A549 (cell line): ENCODE data around the gene IRS2. TPM values are rescaled to one million over a fixed set of nuclear protein-coding genes. Genes with fewer than 3 reads are reported as not detected.

ENCODE experiments used
- ATAC-seq, 2 experiments: fragments of 200-7000 bp in 1 of 2; fragments of >200 bp in 1 of 2; cut with Nextera tagmentation in 1 of 2; cut with Tn5 transposase in 1 of 2; 3 replicates each; pipeline versions ENCODE4 v1.8.0 to v1.9.1; 2018 to 2020; ENCODE audit warnings: mild to moderate bottlenecking in 1 of 2, moderate library complexity in 1 of 2
- CTCF ChIA-PET: fragments of 300-600 bp; sonication (Branson Sonifier 250); formaldehyde crosslinking; extraction: SDS; loops from one replicate; lab custom pipeline; 2021; ENCODE audit warnings: antibody characterized with exemption, inconsistent platforms; lab: Yijun Ruan, JAX
- POLR2A ChIA-PET: fragments of 350-600 bp; formaldehyde crosslinking; extraction: SDS; loops from one replicate; lab custom pipeline; 2021; ENCODE audit warnings: antibody characterized with exemption, inconsistent platforms; lab: Yijun Ruan, JAX
- DNase-seq, 2 experiments: peaks; one replicate each; pipeline versions ENCODE4 v3.0.0 to v3.0.0-alpha.2; 2011 to 2016; ENCODE audit warnings: low read depth in 1 of 2, low spot score in 1 of 2
- FAIRE-seq: peaks from 2 replicates; lab custom pipeline; 2011; peaks lifted over from hg19 to GRCh38; lab: Jason Lieb, UNC
- H3K27ac ChIP-seq, 2 experiments: fragments of >200 bp; sonication (Bioruptor Twin); formaldehyde crosslinking; 3 replicates each; pipeline ENCODE4 v1.5.1; 2016 to 2017
- H3K4me1 ChIP-seq: fragments of >200 bp; sonication (Bioruptor Twin); formaldehyde crosslinking; 3 replicates; pipeline ENCODE4 v1.6.1; 2016
- H3K4me2 ChIP-seq: fragments of >200 bp; sonication (Bioruptor Twin); formaldehyde crosslinking; 3 replicates; pipeline ENCODE4 v1.6.1; 2016
- H3K4me3 ChIP-seq: fragments of >200 bp; sonication (Bioruptor Twin); formaldehyde crosslinking; 3 replicates; pipeline ENCODE4 v1.5.1; 2016
- H3K9me3 ChIP-seq: fragments of >200 bp; sonication (Bioruptor Twin); formaldehyde crosslinking; 3 replicates; pipeline ENCODE4 v1.6.1; 2016
- BHLHE40 ChIP-seq: IDR thresholded peaks from 2 replicates; pipeline ENCODE4 v1.6.1; 2012; ENCODE audit warnings: low read depth, low read length, inconsistent platforms
- CBX2 ChIP-seq: fragments of 200-600 bp; sonication (generic); IDR thresholded peaks from 2 replicates; pipeline ENCODE4 v1.6.1; 2016; ENCODE audit warnings: low read depth, mild to moderate bottlenecking, borderline replicate concordance
- CHD4 ChIP-seq: fragments of 200-600 bp; sonication (generic); IDR thresholded peaks from 2 replicates; pipeline ENCODE4 v1.6.1; 2016; ENCODE audit warnings: antibody characterized with exemption, mild to moderate bottlenecking, borderline replicate concordance
- EHF ChIP-seq: fragments of 250-450 bp; sonication (Bioruptor Pico); IDR thresholded peaks from 2 replicates; pipeline ENCODE4 v1.5.0; 2020; ENCODE audit warnings: mild to moderate bottlenecking
- FOSB ChIP-seq: fragments of 250-450 bp; sonication (Bioruptor Pico); IDR thresholded peaks from 2 replicates; pipeline ENCODE4 v1.5.0; 2020; ENCODE audit warnings: mild to moderate bottlenecking, moderate library complexity
- FOSL2 ChIP-seq, 2 experiments: fragments of 450-650 bp in 1 of 2; fragments of >200 bp in 1 of 2; sonication (Bioruptor Twin) in 1 of 2; formaldehyde crosslinking; IDR thresholded peaks; 2 replicates each; pipeline versions ENCODE4 v1.5.0 to v1.6.1; 2016 to 2020; ENCODE audit warnings: mild to moderate bottlenecking in 1 of 2, moderate library complexity in 1 of 2
- HDAC2 ChIP-seq: fragments of 200-600 bp; sonication (generic); IDR thresholded peaks from 2 replicates; pipeline ENCODE4 v1.6.1; 2016
- HOXA7 ChIP-seq: fragments of 250-450 bp; sonication (Bioruptor Pico); IDR thresholded peaks from 2 replicates; pipeline ENCODE4 v1.5.0; 2020; ENCODE audit warnings: mild to moderate bottlenecking, moderate library complexity
- JUNB ChIP-seq: fragments of >200 bp; sonication (Bioruptor Twin); formaldehyde crosslinking; IDR thresholded peaks from 2 replicates; pipeline ENCODE4 v1.6.1; 2016
- KDM1A ChIP-seq: fragments of 200-600 bp; sonication (generic); IDR thresholded peaks from 2 replicates; pipeline ENCODE4 v1.6.1; 2016; ENCODE audit warnings: low read depth, mild to moderate bottlenecking
- MAFK ChIP-seq: fragments of 450-650 bp; IDR thresholded peaks from 2 replicates; pipeline ENCODE4 v1.6.1; 2014; ENCODE audit not compliant: partially characterized antibody
- POLR2A ChIP-seq: IDR thresholded peaks from 2 replicates; pipeline ENCODE4 v1.6.1; 2012; ENCODE audit warnings: mild to moderate bottlenecking, low read length
- RAD21 ChIP-seq, 2 experiments: fragments of >200 bp in 1 of 2; sonication (Bioruptor Twin) in 1 of 2; formaldehyde crosslinking in 1 of 2; IDR thresholded peaks in 1 of 2; conservative IDR thresholded peaks in 1 of 2; 2 replicates in 1 of 2; 3 replicates in 1 of 2; pipeline ENCODE4 v1.6.1; 2012 to 2018; ENCODE audit warnings: inconsistent platforms in 1 of 2
- RCOR1 ChIP-seq: fragments of 150-350 bp; IDR thresholded peaks from 2 replicates; pipeline ENCODE4 v1.6.1; 2014; ENCODE audit warnings: antibody characterized with exemption, low read length, low read depth
- SMC3 ChIP-seq: fragments of >200 bp; sonication (Bioruptor Twin); formaldehyde crosslinking; IDR thresholded peaks from 3 replicates; pipeline ENCODE4 v1.6.1; 2018; ENCODE audit warnings: inconsistent platforms
- SREBF2 ChIP-seq: fragments of 450-650 bp; IDR thresholded peaks from 2 replicates; pipeline ENCODE4 v1.6.1; 2014; ENCODE audit warnings: mild to moderate bottlenecking, moderate library complexity
- ZC3H11A ChIP-seq: fragments of 450-650 bp; IDR thresholded peaks from 2 replicates; pipeline ENCODE4 v1.6.1; 2014; ENCODE audit warnings: antibody characterized with exemption, mild to moderate bottlenecking
- WGBS: methylation state at CpG from one replicate; pipeline ENCODE4 v1.1.6; 2017; ENCODE audit errors: missing lambda C conversion rate; 5-methylcytosine and 5-hydroxymethylcytosine counted together
- polyA plus RNA-seq, 4 experiments: library from polyadenylated mRNA; depleted of rRNA in 3 of 4; stranded (reverse); fragments of >200 nt; fragmentation: RNase III in 1 of 4; extraction: RNeasy Plus Mini Kit Qiagen cat#74134 plus additional on column Dnase treatment in 1 of 4; gene quantifications; 2 replicates in 3 of 4; 3 replicates in 1 of 4; pipeline ENCODE4 v1.2.3, GENCODE V29; 2011 to 2017
- TF ChIP-seq, protein P1 (sequence below): fragments of >200 bp; sonication (Bioruptor Twin); formaldehyde crosslinking; IDR thresholded peaks from 3 replicates; pipeline ENCODE4 v1.5.1; 2016
- TF ChIP-seq, protein P2 (sequence below): fragments of >200 bp; sonication (Bioruptor Twin); formaldehyde crosslinking; IDR thresholded peaks from 2 replicates; pipeline ENCODE4 v1.6.1; 2016
- TF ChIP-seq, protein P3 (sequence below): fragments of 150-350 bp; IDR thresholded peaks from 2 replicates; pipeline ENCODE4 v1.6.1; 2014; ENCODE audit warnings: low read depth, mild to moderate bottlenecking, low read length

Gene IRS2
- polyA plus RNA-seq, 2 of the 4 experiments (the other 2 are of a cell fraction) = 4.8 to 12.3 TPM

DNA sequence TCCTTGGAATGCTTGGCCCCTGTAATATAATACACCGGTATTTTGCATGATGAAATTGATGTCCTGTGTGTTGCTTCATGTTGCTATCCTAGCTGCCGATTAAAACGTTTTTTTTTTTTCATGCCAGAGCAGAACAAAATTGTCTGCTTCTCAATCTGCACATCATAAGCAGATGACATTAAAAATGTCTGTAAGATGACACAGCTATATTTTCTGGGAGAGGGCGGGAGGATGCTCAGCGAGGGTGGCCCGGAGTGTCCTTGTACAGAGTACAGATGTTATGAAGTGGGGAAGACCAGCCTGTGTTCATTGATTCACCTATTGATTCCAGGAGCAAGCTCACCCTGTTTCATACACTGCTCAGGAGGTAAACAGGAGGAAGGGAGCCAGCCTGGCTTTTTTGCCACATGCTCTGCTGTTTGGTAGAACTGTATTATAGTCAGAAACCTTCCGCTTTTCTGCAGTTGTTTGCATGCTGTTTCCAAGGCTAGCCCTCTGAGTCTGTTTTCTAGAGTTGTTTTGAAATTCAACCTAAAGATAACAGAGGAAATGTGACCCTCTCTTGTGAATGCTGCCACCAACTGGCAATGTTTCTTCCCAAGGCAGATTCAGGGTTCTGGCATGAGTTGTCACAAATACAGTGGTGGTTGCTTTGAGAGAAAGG, 4.7 kb upstream of the IRS2 start:
- no peak for FAIRE-seq
- H3K9me3 ChIP-seq = no peaks in the 10 kb centered on the region
- H3K4me1 ChIP-seq = peaks cover 36% of the 10 kb centered on the region
- peak in 1 of 2 experiments; percentile 69 for DNase-seq
- ChIA-PET POLR2A (interaction anchor here (0.6 kb wide), 1 partner anchor 197 kb away, joined by 3 read pairs; no protein-coding TSS in a partner anchor), CTCF (interaction anchor here (0.9 to 1.2 kb wide), 3 partner anchors 221 to 876 kb away, joined by 3 to 4 read pairs (median 3); no protein-coding TSS in a partner anchor)
- H3K27ac ChIP-seq = peak overlapping the region; percentile 50 to 71; a peak in 5 of 6 replicates
- H3K4me2 ChIP-seq = peak overlapping the region; percentile 71
- peak in 1 of 2 experiments; percentile 53; a peak in 3 of 6 replicates for ATAC-seq
- H3K4me3 ChIP-seq = no peak overlapping the region
- TF ChIP-seq, protein P1, sequence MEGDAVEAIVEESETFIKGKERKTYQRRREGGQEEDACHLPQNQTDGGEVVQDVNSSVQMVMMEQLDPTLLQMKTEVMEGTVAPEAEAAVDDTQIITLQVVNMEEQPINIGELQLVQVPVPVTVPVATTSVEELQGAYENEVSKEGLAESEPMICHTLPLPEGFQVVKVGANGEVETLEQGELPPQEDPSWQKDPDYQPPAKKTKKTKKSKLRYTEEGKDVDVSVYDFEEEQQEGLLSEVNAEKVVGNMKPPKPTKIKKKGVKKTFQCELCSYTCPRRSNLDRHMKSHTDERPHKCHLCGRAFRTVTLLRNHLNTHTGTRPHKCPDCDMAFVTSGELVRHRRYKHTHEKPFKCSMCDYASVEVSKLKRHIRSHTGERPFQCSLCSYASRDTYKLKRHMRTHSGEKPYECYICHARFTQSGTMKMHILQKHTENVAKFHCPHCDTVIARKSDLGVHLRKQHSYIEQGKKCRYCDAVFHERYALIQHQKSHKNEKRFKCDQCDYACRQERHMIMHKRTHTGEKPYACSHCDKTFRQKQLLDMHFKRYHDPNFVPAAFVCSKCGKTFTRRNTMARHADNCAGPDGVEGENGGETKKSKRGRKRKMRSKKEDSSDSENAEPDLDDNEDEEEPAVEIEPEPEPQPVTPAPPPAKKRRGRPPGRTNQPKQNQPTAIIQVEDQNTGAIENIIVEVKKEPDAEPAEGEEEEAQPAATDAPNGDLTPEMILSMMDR = peak; percentile 68
- TF ChIP-seq SMC3 = peak; percentile 69
- TF ChIP-seq FOSB (CRISPR knock-in tag) = no peak
- TF ChIP-seq EHF (CRISPR knock-in tag) = no peak
- TF ChIP-seq RAD21 (conservative IDR thresholded peaks at IDR 0.05 in 1 of 2, IDR thresholded peaks at IDR 0.05 in 1 of 2) = peak; percentile 69 to 70; a peak in 4 of 5 replicates
- TF ChIP-seq MAFK = peak; percentile 41
- TF ChIP-seq, protein P2, sequence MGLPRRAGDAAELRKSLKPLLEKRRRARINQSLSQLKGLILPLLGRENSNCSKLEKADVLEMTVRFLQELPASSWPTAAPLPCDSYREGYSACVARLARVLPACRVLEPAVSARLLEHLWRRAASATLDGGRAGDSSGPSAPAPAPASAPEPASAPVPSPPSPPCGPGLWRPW = no peak
- WGBS = 4% methylated on average over 7 of the region's 7 CpGs

DNA sequence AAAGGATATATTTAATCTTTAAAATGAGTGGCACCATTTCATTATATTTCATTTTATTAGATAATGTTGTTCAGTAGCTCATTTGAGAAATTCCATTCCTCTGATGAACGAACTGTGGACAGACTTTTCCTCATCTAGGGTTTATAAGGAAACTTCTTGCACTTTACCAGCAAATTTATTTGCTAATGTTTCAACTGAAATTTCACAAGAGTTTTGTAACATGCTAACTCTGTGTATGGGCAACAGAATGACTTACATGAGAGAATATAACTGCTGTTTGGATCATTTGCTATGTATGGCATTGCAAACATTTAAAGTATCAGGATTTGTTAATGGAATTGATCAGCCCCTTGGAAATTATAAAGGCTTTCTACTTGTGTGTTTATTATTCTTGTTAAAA, 3.7 kb upstream of the IRS2 start:
- no peak overlapping the region; a peak in 1 of 6 replicates for H3K27ac ChIP-seq
- POLR2A ChIA-PET = no interaction called here
- 67% methylated on average over 1 of the region's 1 CpG for WGBS

DNA sequence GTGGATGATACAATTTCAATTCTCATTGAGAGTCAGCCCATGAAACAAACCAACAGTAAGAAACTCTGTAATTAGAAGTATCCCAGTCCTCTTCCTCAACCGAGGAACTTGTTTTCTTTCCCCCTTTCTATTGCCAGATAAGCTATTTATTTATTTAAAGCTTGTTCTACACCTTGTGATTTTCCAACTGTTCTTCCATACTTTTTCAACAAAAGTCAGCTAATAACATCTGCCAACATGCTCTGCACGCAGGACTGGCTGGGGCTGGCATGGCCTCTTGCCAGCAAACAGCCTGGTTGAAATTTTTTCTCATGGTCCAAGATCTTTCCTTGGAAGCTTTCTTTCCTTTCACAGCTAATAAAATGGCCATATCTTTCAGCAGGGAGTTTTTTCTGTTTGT, 2.9 kb upstream of the IRS2 start:
- H3K27ac ChIP-seq = peak overlapping the region in 1 of 2 experiments; percentile 3; a peak in 1 of 6 replicates
- H3K4me2 ChIP-seq = peak overlapping the region; percentile 77; the same call in 2 of the 3 replicates
- POLR2A ChIA-PET = no interaction called here
- no peak overlapping the region for H3K4me3 ChIP-seq
- FAIRE-seq (no peak), ATAC-seq (no peak), DNase-seq (no peak)
- 36% methylated on average over 2 of the region's 2 CpGs for WGBS
- no peaks in the 10 kb centered on the region for H3K9me3 ChIP-seq
- peaks cover 36% of the 10 kb centered on the region for H3K4me1 ChIP-seq
- CTCF ChIA-PET = interaction anchor here (0.8 to 0.9 kb wide), 2 partner anchors 331 to 874 kb away, joined by 3 read pairs; no protein-coding TSS in a partner anchor
- TF ChIP-seq CHD4 (no peak), RCOR1 (no peak)

More for the DNA sequence above, 3.7 kb upstream of the IRS2 start:
- TF ChIP-seq KDM1A = no peak
- TF ChIP-seq JUNB = no peak
- no peak for TF ChIP-seq FOSL2 (IDR thresholded peaks at IDR 0.05)
- no peak for TF ChIP-seq FOSL2 (CRISPR knock-in tag; IDR thresholded peaks at IDR 0.05)
- TF ChIP-seq HDAC2 = no peak
- no peak for TF ChIP-seq CHD4
- Histone ChIP-seq H3K4me3 (no peak overlapping the region), H3K4me1 (peaks cover 36% of the 10 kb centered on the region), H3K4me2 (peak overlapping the region; percentile 25; the same call in 1 of the 3 replicates), H3K9me3 (no peaks in the 10 kb centered on the region)
- ATAC-seq = no peak
- CTCF ChIA-PET = interaction anchor here (0.9 to 1.2 kb wide), 3 partner anchors 317 to 875 kb away, joined by 3 to 4 read pairs (median 3); no protein-coding TSS in a partner anchor
- DNase-seq = no peak
- no peak for FAIRE-seq

DNA sequence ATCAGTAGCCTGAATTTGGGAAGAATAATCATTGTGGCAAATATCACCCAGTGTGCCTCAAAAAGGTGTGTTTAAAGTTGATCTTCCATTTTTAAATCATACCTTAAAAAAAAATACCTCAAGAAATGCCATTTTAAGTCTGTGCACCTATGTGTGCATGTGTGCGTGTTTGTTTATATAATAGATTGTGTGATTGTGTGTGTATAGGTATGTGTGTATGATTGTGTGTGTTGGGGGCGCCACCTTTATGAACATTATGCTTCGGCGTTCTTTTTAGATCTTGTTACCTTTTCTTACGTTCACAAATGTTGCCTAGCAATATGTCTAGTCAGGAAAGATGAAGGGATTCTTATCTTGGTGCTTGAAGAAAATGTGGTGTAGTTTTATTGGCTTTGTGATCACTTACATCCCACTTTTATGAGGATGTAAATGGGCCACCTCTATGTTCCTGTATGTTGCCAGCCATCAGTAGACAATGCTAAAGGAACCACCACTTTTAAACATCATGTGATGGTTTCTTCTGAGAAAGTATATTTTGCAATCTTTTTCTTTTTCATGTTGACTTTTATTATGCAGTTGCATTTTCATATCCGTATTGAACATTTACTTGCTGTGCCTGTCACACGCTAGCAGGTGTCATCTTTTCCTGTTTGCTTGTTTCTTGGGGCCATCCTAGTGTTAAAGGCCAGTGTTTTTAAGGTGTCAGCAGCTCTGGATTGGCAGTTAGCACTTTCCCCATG, 2.2 kb upstream of the IRS2 start:
- CTCF ChIA-PET = no interaction called here
- no peak for DNase-seq
- H3K27ac ChIP-seq = peak overlapping the region in 1 of 2 experiments; percentile 95; a peak in 1 of 6 replicates
- ATAC-seq = no peak
- no peaks in the 10 kb centered on the region for H3K9me3 ChIP-seq
- POLR2A ChIA-PET = no interaction called here
- H3K4me3 ChIP-seq = no peak overlapping the region; the same call in 2 of the 3 replicates
- H3K4me2 ChIP-seq = peak overlapping the region; percentile 77
- WGBS = 72% methylated on average over 7 of the region's 7 CpGs
- FAIRE-seq = no peak
- H3K4me1 ChIP-seq = peaks cover 36% of the 10 kb centered on the region
- TF ChIP-seq, protein P3, sequence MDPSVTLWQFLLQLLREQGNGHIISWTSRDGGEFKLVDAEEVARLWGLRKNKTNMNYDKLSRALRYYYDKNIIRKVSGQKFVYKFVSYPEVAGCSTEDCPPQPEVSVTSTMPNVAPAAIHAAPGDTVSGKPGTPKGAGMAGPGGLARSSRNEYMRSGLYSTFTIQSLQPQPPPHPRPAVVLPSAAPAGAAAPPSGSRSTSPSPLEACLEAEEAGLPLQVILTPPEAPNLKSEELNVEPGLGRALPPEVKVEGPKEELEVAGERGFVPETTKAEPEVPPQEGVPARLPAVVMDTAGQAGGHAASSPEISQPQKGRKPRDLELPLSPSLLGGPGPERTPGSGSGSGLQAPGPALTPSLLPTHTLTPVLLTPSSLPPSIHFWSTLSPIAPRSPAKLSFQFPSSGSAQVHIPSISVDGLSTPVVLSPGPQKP = no peak
- TF ChIP-seq ZC3H11A = no peak
- TF ChIP-seq, protein P2 = no peak
- TF ChIP-seq CBX2 = no peak
- no peak for TF ChIP-seq SREBF2
- no peak for TF ChIP-seq HOXA7
- no peak for TF ChIP-seq BHLHE40
- TF ChIP-seq RAD21 (conservative IDR thresholded peaks at IDR 0.05 in 1 of 2, IDR thresholded peaks at IDR 0.05 in 1 of 2) = no peak
- TF ChIP-seq POLR2A = no peak
